ENCODE measurements around the gene MEDAG.

DNA sequence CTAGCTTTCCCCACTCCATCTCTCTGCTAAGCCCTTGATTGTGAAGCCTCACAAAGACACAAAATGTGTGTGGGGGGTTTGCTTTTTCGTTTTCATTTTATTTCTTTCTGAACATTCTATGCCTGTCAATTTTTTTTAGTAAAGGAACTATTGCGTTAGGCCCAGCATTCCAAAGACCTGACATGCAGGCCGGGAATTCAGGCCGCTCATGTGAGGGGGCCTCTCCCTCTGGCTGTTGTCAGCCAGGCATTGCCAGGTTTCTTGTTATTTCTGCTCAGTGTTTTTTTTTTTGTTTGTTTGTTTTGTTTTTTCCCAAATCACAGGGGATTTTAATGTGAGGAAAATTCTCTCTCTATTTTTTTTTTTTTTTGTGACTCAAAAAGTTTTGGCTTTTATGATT, 10.3 kb upstream of the MEDAG start:
- TF ChIP-seq, protein P1, sequence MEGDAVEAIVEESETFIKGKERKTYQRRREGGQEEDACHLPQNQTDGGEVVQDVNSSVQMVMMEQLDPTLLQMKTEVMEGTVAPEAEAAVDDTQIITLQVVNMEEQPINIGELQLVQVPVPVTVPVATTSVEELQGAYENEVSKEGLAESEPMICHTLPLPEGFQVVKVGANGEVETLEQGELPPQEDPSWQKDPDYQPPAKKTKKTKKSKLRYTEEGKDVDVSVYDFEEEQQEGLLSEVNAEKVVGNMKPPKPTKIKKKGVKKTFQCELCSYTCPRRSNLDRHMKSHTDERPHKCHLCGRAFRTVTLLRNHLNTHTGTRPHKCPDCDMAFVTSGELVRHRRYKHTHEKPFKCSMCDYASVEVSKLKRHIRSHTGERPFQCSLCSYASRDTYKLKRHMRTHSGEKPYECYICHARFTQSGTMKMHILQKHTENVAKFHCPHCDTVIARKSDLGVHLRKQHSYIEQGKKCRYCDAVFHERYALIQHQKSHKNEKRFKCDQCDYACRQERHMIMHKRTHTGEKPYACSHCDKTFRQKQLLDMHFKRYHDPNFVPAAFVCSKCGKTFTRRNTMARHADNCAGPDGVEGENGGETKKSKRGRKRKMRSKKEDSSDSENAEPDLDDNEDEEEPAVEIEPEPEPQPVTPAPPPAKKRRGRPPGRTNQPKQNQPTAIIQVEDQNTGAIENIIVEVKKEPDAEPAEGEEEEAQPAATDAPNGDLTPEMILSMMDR (IDR thresholded peaks at IDR 0.05; ENCODE audit: low read depth, low read length) = no peak
- TF ChIP-seq EZH2phosphoT487 (IDR thresholded peaks at IDR 0.05; ENCODE audit: low read depth) = no peak
